HL-60/S4 (cell line): ENCODE measurements around the gene ARL15.

Experiments
- in situ Hi-C: fragments of 300-500 bp; cut with MboI; formaldehyde crosslinking; loops from 2 replicates; pipeline ENCODE4 v1.14.3; 2022; ENCODE audit warnings: low sequenced_read_pairs

The ARL15 gene

DNA sequence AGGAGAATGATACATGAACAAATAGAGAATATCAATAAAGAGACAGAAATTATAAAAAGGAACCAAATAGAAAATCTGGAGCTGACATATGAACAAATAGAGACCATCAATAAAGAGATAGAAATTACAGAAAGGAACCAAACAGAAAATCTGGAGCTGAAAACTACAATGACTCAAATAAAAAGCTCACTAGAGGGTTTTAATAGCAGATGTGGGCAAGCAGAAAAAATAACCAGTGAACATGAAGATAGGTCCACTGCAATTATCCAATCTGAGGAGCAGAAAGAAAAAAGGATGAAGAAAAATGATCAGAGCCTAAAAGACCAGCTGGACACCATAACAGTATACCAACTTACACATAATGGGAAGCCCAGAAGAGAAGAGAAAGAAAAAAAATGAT is 353.7 kb downstream of the ARL15 start:
- in situ Hi-C loops: no loop called here

DNA sequence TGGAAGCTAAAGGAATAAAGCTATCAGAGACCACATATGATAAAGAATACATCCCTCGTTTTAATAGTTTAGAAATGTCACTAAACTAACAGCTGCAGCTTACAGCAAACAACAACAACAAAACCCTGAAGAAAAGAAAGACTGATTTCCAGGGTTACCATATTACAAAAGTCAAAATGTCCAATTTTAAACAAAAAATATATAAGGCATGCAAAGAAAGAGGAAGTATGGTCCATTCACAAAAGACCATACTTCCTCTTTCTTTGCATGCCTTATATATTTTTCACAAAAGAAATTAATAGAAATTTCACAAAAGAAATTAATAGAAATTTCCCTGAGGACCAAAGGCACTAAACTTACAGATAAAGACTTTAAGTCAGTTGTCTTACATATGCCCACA is 354.2 kb downstream of the ARL15 start:
- in situ Hi-C loops: no loop called here

DNA sequence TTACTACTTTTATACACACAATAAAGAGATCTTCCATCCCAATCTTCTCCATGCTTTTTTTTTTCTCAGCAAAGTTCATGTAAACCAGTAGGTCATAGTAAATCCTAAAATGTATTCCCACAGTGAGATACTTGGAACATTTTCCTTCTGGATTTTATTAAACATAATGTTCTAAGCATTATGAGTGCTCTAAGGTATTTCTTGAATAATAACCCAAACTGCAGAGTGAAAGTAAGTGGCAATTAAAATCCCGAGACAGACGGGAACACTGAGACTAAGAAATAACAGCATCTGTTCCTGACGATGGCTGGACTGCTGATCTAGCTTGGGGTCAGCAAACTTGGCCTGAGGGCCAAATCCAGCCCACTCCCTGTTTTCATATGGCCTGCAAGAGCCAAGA is 359.8 kb downstream of the ARL15 start:
- in situ Hi-C loops: no loop called here

DNA sequence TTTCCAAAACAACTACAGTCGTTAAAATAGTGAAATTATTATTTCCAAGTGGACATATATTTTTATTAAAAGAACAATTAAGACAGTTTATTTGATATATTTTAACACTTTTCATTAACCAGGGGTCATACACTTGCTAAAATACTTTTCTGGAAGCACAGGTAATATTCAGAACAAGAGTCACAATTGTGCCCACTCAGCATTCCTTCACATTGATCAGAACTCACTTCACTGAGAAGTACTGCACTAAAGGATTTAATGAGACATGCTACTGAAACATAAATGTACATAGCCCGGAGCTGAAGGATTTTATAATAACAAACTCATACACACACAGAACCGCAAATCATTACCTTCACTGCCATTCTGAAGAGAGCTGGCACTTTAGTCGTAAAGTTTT is 361.8 kb downstream of the ARL15 start:
- in situ Hi-C loops: no loop called here

DNA sequence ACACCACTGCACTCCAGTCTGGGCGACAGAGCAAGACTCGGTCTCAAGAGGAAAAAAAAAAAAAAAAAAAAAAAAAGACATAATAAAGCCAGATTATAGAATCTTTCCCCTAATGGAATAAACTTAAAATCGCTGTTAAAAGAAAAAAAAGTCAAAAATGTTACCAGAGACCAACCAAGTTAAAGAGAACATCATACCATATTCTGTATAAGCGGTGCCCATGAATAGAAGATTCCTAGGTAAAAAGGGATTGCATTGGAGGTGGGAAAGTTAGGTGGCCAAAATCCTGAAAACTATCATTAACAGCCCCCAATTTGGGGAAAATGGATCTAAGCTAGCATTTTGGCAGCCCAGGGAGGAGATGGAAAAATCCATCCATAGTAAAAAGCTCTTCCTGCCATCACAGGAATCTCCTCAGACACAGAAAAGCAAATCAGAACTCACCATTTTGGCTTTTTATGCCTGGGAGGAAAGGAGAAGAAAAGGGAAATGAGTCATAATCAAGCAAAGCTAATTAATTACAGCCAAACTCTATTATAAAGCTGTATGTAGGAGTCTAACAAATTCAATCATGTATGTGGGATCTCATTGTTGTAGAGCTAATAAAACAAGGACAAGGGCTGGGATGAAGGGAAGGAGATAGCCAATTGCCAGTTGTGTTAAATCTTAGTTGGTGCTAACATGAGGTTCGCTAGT is 363.8 kb downstream of the ARL15 start:
- in situ Hi-C loops: no loop called here

DNA sequence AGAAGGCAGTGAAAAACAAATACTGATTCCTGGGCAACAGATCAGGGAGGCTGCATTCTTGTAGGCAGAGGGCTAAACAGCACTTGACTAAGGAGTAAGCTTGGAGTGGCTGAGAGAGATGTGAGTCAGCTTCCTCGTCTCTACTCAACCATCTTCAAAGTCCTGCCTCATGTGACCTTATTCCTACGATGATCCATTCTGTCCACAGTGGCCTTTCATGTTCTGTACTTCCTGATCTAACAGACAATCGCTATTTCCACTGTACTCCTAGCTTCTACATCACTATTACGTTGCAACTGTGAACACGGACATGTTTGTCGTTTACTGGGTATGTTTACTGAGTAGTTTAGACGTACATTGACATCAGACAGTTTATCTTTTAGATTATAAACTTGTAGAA is 365.4 kb downstream of the ARL15 start:
- in situ Hi-C loops: no loop called here

DNA sequence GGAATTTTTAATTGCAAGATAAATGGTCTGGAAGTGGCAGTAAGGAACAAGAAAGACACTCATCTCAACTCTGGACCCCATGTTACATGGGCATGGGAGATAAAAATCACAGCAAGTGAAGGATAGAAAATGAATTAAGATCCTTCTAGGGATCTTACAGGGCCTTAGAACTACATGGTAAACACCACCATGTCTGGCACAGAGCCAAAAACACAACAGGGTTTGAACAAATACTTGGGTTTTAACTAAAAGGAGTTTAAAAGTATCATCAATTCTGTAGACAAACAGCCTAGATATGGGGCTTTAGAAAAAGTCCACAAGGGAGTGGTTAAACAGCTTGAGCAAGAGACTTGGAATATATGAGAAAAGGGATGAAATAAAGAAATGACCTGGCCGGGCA is 366.4 kb downstream of the ARL15 start:
- in situ Hi-C loops: no loop called here

DNA sequence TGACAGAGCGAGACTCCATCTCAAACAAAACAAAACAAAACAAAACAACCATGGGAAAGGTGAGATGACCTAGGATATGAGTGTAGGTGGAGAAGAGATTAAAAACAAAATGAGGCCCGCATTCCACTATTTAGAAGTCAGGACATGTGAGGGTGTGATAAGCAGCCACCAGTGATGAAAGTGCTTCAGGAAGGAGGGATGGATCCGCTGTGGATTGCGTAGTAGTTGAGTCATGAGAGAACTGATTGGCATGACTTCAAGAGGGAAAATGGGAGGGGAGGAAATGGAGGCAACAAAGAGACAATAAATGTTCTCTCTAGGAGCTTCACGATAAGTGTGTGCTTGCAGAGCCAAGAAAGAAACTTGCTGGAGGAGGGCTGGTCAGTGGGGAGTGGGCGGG is 367.6 kb downstream of the ARL15 start:
- in situ Hi-C loops: no loop called here

DNA sequence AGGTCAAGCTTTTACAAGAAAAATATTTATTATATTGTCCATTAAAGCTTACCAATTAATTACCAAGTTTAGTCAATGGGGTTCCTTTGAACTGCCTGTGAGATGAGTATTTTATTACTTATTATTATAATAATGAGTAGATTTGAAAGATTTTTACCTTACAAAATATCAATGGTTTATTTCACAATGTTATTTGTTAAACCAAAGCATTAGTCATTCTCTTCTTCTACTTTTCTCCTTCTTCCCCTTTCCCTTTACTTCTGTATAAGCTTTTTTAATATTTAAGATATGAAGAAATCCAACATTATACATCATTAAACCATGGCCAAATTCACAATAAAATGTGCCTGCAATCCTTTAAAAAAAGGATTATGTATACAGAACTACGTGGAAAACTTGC is 369.5 kb downstream of the ARL15 start:
- in situ Hi-C loops: no loop called here

DNA sequence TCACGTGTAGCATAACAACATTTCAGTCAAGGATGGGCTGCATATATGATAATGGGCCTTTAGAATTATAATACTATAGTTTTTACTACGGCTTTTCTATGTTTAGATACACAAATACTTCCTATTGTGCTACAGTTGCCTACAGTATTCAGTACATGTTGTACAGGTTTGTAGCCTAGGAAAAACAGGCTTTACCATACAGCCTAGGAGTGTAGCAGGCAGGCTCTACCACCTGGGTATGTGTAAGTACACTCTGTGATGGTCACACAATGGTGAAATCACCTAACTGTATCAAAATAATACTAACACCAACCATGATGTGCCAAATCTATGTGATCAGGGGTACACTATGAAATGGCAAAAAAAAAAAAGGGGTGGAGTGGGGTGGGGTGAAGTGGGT is 372.9 kb downstream of the ARL15 start:
- in situ Hi-C loops: no loop called here

DNA sequence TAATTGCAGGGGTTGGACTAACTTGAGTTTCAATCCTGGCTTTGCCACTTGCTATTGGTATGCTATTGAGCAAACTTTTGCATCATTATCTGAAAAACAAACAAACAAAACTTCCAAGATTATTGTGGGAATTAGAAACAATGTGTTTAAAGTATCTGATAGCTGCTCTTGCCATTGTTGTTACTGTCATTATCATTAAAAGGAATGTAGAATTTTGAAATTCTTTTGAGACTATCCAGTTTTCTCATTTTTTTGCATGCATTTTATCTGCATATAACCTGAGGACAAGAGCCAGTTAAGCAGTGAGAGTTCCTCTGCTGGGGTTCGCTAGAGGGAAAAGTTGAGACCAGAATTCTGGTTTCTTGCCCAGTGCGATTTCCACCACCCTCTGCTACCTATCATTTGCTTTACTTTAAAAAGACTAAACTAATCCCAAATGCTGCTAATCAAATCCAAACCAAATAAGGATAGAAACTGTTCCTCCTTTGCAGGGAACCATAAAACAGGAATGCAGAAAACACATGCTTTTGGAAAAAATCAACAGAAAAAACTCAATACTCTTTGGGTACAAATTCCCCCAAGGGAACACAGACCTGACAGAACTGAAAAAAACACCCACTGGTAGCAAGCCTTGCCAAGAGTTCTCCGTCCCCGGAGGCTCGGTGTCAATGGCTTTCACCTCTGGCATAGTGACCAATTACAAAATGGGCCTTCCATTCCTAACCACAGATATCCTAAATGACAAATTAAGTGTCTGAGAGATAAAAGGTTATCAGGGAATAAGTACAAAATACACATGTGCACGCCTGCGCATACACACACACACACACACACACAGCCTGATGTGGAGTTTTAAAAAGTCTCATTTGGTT is 373.7 kb downstream of the ARL15 start:
- in situ Hi-C loops: no loop called here

DNA sequence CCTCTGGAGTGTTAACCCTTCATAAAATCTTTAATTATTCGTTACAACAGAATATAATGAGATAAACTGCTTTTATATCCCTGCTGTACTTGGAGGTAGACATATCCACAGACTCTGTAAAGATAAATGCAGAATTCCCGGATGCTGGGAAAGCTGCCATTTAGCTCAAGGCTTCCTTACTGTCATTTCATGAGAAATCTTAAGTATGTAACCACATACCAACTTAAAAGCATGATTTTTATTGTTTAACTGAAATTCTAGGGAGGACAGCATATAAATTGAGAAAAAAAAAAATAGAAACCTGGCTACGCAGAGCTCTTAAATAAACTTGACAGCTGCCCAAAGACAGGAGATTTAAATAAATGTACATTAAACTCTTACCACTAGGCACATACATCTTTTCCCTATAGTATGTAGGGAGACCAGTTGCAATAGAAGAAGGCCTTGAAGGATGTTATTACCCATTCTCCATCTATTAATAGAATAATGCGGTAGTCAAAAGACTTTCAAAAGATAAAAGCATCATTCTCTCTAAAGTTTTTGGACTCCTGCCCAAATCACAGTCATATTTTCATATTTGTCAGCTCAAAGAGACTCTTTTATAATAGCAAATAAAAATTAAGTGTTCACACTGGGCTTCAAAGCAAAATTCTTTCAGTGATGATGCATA is 376.1 kb downstream of the ARL15 start:
- in situ Hi-C loops: no loop called here

DNA sequence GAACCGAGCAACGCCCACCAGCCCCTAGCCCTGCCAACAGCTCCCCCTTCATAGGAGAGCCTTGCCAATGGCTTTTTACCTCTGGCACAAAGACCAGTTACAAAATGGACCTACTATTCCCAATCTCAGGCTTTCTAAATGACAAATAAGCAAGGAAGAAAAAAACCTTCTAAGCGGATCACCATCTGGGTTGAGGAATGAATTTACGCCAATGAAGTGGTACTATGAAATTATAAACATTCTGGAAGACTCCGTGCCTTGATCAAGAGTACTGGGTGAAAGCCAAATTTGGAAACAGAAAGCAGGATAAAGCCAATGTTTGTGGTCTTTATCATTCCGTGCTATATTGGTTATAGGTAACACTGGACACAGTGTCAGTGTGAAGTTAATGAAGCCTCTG is 378.0 kb downstream of the ARL15 start:
- in situ Hi-C loops: no loop called here

DNA sequence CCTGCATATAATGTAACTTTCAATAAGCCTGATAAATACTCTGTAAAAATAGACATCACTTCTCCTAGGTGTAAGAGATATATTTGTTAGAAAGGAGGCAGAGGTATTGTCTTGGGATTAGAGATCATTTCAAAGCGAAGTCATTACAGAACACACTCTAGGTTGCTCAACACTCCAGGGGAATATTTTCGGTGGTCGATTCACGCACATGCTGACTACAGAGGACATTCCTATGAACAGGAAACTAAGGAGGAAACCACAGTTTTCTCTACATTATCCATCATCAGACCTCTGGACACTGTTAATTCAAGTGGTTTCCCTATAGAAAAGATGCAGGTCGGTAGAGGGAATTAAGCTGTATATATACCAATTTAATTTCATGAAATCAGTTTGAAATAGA is 379.9 kb downstream of the ARL15 start:
- in situ Hi-C loops: no loop called here

DNA sequence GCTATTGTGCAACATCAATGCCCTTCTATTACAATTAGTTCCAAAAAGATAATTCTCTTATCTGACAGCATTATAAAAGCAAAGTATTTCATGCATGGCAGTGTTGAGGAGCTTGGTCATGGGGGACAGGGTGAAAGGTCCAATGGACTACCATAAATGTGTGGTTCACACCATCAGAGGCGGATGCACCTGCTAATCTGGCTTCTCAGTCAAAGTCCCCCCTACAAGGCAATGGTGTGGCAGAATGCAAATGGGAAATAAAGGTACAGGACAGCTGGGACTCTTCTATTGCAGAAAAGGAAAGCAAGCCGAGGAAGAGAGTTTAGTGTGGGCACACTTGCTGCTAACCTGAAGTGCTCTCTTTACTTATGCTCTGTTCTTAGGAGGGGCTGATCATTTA is 380.8 kb downstream of the ARL15 start:
- in situ Hi-C loops: no loop called here

DNA sequence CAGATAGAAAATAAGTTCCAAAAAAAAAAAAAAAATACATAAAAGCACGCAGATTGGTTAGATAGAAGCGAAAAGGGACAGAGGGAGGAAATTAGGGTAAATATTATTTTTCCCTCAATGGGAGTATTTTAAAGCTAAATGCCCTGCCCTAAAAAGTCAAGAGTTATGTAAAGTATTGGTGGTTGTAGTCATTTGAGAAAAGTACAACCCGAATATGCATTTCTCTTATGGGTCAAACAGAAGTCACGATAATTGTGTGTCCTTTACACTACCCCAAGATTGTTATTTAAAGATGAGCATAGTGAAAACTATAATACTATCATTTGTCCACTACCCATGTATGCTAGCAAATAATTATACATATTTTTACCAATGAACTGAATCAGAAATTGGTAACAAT is 381.2 kb downstream of the ARL15 start:
- in situ Hi-C loops: no loop called here

DNA sequence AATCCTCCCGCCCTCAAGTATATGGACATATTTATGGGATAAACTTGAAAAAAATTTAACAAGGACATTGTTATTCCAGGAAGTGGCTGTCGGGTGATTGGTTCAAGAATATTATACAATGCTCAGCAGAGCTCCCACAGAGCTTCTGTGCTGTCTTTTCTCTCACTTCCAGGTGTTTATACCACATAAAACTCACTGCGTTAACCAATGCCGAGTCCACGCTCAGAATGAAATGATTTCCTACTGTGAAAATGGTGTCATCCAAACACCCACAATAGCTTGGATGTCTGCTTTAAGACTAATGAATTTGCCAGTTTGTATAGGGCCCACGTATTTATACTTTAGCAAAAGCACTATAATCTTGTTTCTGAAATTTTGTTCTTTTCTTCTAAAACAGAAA is 381.7 kb downstream of the ARL15 start:
- in situ Hi-C loops: no loop called here

DNA sequence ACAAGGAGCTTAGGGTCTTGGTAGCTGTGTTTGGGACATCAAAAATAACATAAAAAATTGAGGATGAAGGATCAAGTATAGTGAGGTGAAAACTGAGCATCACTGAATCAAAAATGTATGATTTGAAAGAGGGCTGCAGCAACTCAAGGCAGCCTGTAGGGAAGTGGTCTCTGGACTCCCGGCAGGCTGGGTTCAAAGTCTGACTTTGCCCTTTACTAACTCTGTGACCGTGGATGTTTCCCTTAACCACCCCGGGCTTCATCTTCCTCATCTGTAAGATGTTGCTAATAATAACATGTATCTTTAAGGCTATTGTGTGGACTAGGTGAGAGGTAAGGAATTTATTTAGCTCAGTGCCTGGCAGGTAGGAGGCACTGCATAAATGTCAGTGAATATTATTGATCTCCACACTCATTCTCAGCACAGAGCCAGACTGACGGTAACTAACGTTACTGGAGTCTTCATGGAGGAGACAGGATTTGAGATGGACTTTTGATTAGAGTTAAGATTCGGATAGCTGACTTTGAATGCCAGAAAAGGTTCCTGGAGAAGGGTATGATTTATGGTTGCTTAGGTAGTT is 382.6 kb downstream of the ARL15 start:
- in situ Hi-C loops: no loop called here

DNA sequence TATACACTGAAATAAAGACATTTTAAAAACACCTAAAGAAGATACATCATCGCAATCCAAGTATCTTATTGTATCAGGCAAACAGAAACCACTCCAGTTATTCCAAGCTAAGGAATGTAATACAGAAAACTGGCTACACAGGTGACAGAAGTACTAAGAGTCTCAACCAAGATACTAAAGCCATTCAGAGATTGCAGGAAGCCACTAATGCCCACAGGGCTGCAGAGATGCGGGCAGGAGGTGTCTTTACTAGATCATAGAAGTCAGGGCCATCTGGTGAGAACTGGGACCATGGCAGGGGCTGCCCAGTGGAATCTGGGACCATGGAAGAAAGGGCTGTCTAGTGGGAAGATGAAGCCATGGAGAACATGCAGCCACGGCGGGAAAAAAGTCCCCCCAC is 384.3 kb downstream of the ARL15 start:
- in situ Hi-C loops: no loop called here

DNA sequence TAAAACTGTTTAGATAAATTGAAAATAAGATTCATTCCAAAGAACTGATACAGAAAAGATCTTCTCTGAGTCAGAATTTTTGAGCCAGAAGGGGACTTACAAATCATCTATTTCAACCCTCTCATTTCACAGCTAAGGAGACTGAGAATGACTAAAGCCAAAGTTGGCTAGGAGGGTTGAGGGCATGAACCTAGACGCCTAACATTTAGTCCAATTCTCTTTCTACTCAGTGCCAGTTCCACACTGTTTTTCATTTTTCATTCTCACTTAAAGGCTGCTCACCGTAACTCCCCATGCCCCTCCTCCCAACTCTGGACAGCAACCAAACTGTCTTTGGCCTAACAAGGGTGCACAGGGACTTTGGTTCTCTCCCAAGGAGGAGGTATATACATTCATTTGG is 386.0 kb downstream of the ARL15 start:
- in situ Hi-C loops: no loop called here

DNA sequence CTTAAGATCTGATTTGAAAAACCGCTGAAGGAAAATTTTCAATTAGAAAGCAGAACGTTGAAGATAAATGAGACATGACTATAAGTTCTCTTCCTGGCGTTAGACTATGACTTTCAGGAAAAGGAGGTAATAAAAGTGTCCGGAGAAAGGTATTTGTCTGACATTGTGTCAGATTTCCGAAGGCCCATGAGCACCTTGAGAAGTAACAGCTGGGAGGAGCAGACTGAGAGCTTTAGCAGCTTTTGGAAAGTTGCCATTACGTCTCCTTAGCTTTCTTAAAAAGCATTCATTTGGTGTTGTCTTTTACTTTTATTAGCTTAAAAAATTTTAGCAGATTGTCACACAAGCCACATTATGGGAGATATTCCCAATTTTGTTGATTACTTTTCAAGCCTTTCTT is 386.4 kb downstream of the ARL15 start:
- in situ Hi-C loops: no loop called here
